NCI-H82 (cell line): ENCODE measurements around the gene ATF7.

Experiments
- DNase-seq: peaks from one replicate; lab custom pipeline; 2025; lab: John Stamatoyannopoulos, UW

Gene ATF7

GRCh38 chr12:53523131-53523530, 103.1 kb downstream of the ATF7 start:
- DNase-seq, result no peak

GRCh38 chr12:53518381-53518780, 107.8 kb downstream of the ATF7 start:
- DNase-seq, result no peak

GRCh38 chr12:53516758-53517455, 109.3 kb downstream of the ATF7 start:
- no peak for DNase-seq

- no peak for DNase-seq
These were observed 110.9 kb downstream of the ATF7 start for GRCh38 chr12:53515291-53515680.

- DNase-seq, result no peak
These were observed 111.4 kb downstream of the ATF7 start for GRCh38 chr12:53514628-53515290.

- no peak for DNase-seq
These were observed 112.3 kb downstream of the ATF7 start for GRCh38 chr12:53513712-53514410.

GRCh38 chr12:53510181-53510812, 115.9 kb downstream of the ATF7 start:
- DNase-seq, result no peak

- peak; percentile 96 for DNase-seq
These were observed 117.5 kb downstream of the ATF7 start for GRCh38 chr12:53508534-53509170.

- peak; percentile 57 for DNase-seq
These were observed 118.6 kb downstream of the ATF7 start for GRCh38 chr12:53507603-53507885.

- DNase-seq, result no peak
These were observed 119.1 kb downstream of the ATF7 start, which contains the start of gene NPFF for GRCh38 chr12:53506881-53507602. Gene NPFF (minus strand): TSS chr12:53507484. CDS start chr12:53507474, 10 bp downstream.

- no peak for DNase-seq
These were observed 119.8 kb downstream of the ATF7 start for GRCh38 chr12:53506450-53506785.

GRCh38 chr12:53505555-53506449, 120.4 kb downstream of the ATF7 start:
- no peak for DNase-seq

GRCh38 chr12:53505086-53505485, 121.1 kb downstream of the ATF7 start:
- no peak for DNase-seq

GRCh38 chr12:53504004-53504920, 121.9 kb downstream of the ATF7 start:
- DNase-seq, result no peak

- DNase-seq, result no peak
These were observed 123.0 kb downstream of the ATF7 start for GRCh38 chr12:53502983-53503728.

GRCh38 chr12:53502331-53502730, 123.9 kb downstream of the ATF7 start:
- no peak for DNase-seq

GRCh38 chr12:53501615-53502181, 124.5 kb downstream of the ATF7 start:
- DNase-seq, result no peak

GRCh38 chr12:53500776-53501614, 125.2 kb downstream of the ATF7 start, which contains the start of gene TARBP2:
Gene TARBP2 (plus strand): TSS chr12:53501283. CDS start chr12:53501409, 126 bp downstream.
- peak; percentile 100 for DNase-seq
